HS-5 (cell line): ENCODE data around the gene ATP5MG.

Source experiments
- DNase-seq: peaks from one replicate; pipeline ENCODE4 v3.0.0-alpha.2; 2012; ENCODE audit warnings: low read depth

ATP5MG gene

GRCh38 chr11:118442301-118442700, 40.9 kb downstream of the ATP5MG start:
- DNase-seq, result no peak

- DNase-seq, result no peak
Measured at GRCh38 chr11:118442908-118443589, 41.6 kb downstream of the ATP5MG start.

GRCh38 chr11:118443590-118444218, 42.3 kb downstream of the ATP5MG start:
- DNase-seq, result no peak

GRCh38 chr11:118447423-118447822, 46.0 kb downstream of the ATP5MG start:
- DNase-seq, result no peak

- DNase-seq, result no peak
Measured at GRCh38 chr11:118448294-118448693, 46.9 kb downstream of the ATP5MG start.

GRCh38 chr11:118449316-118449918, 48.0 kb downstream of the ATP5MG start:
- no peak for DNase-seq

- DNase-seq, result no peak
Measured at GRCh38 chr11:118450451-118450850, 49.0 kb downstream of the ATP5MG start.
